Measurements from ENCODE around the gene PTPRB.

- TF ChIP-seq POLR2A (IDR thresholded peaks at IDR 0.05; ENCODE audit: low read depth, low read length) (no peak), POLR2AphosphoS5 (IDR thresholded peaks at IDR 0.05; ENCODE audit: low read depth, low read length) (no peak)
Measured at GRCh38 chr12:70609203-70609602, 28.0 kb downstream of the PTPRB start.
